Upper lobe of left lung (tissue), 4 donors: ENCODE results near the gene AKAP6.

Experiments
- EP300 ChIP-seq, 4 donors: sonication (generic); formaldehyde crosslinking; IDR thresholded peaks; one replicate each; pipeline ENCODE4 v1.5.1; 2017; ENCODE audit warnings: antibody characterized with exemption in 4 of 4, control low read depth in 2 of 4
- POLR2AphosphoS5 ChIP-seq, 2 donors: sonication (generic); formaldehyde crosslinking; IDR thresholded peaks; one replicate each; pipeline ENCODE4 v1.5.1; 2017; ENCODE audit warnings: antibody characterized with exemption in 2 of 2
- TF ChIP-seq, protein P1 (sequence below), 6 experiments: fragments of 450-650 bp in 4 of 6; fragments of 200-600 bp in 2 of 6; sonication (generic) in 2 of 6; IDR thresholded peaks; one replicate each; pipeline ENCODE4 v1.5.1; 2016 to 2019; ENCODE audit warnings: antibody characterized with exemption in 6 of 6

GRCh38 chr14:32412532-32412931, 83.4 kb downstream of the AKAP6 start:
- TF ChIP-seq, protein P1, sequence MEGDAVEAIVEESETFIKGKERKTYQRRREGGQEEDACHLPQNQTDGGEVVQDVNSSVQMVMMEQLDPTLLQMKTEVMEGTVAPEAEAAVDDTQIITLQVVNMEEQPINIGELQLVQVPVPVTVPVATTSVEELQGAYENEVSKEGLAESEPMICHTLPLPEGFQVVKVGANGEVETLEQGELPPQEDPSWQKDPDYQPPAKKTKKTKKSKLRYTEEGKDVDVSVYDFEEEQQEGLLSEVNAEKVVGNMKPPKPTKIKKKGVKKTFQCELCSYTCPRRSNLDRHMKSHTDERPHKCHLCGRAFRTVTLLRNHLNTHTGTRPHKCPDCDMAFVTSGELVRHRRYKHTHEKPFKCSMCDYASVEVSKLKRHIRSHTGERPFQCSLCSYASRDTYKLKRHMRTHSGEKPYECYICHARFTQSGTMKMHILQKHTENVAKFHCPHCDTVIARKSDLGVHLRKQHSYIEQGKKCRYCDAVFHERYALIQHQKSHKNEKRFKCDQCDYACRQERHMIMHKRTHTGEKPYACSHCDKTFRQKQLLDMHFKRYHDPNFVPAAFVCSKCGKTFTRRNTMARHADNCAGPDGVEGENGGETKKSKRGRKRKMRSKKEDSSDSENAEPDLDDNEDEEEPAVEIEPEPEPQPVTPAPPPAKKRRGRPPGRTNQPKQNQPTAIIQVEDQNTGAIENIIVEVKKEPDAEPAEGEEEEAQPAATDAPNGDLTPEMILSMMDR (IDR thresholded peaks at IDR 0.05), result no peak
- TF ChIP-seq POLR2AphosphoS5 (IDR thresholded peaks at IDR 0.05) (no peak), EP300 (IDR thresholded peaks at IDR 0.05) (no peak)
